H1 (cell line): ENCODE measurements around the gene SEL1L2. TPM values are rescaled to one million over a fixed set of nuclear protein-coding genes. Genes with fewer than 3 reads are reported as not detected.

ENCODE experiments used
- CTCF ChIA-PET: fragments of 300-600 bp; sonication (Branson Sonifier 250); formaldehyde crosslinking; loops from one replicate; lab custom pipeline; 2021; ENCODE audit not compliant: partially characterized antibody; lab: Charles Lee
- POLR2A ChIA-PET: fragments of 300-600 bp; sonication (Branson Sonifier 250); formaldehyde crosslinking; loops from one replicate; lab custom pipeline; 2021; ENCODE audit warnings: inconsistent platforms; ENCODE audit not compliant: partially characterized antibody; lab: Charles Lee
- DNase-seq, 2 experiments: peaks; one replicate each; pipeline versions ENCODE4 v3.0.0 to v3.0.0-alpha.2; 2010 to 2022; ENCODE audit warnings: low spot score in 2 of 2, low read depth in 1 of 2, mixed read lengths in 1 of 2
- FAIRE-seq: peaks from 2 replicates; lab custom pipeline; 2011; peaks lifted over from hg19 to GRCh38; lab: Jason Lieb, UNC
- H2AFZ ChIP-seq: 2 replicates; pipeline ENCODE4 v1.8.1; 2012; ENCODE audit warnings: low read length, inconsistent platforms
- H2AK5ac ChIP-seq: 2 replicates; pipeline ENCODE4 v1.6.1; 2013; ENCODE audit warnings: low read depth, low read length
- H2BK120ac ChIP-seq: replicated peaks from 2 replicates; pipeline ENCODE3; 2013; ENCODE audit warnings: low read depth, low read length, inconsistent platforms
- H2BK12ac ChIP-seq: 2 replicates; pipeline ENCODE4 v1.6.1; 2013; ENCODE audit warnings: low read depth, low read length
- H2BK15ac ChIP-seq: 2 replicates; pipeline ENCODE4 v1.6.1; 2013; ENCODE audit warnings: low read length
- H2BK20ac ChIP-seq: 2 replicates; pipeline ENCODE4 v1.6.1; 2013; ENCODE audit warnings: low read length
- H2BK5ac ChIP-seq: 2 replicates; pipeline ENCODE4 v1.6.1; 2013; ENCODE audit warnings: low read depth, low read length
- H3K14ac ChIP-seq: 2 replicates; pipeline ENCODE4 v1.6.1; 2013; ENCODE audit warnings: inconsistent platforms; ENCODE audit not compliant: insufficient read length
- H3K18ac ChIP-seq: 2 replicates; pipeline ENCODE4 v1.6.1; 2013; ENCODE audit warnings: low read length; ENCODE audit errors: extremely low read depth
- H3K23ac ChIP-seq: 2 replicates; pipeline ENCODE4 v1.6.1; 2013; ENCODE audit warnings: inconsistent platforms; ENCODE audit not compliant: insufficient read length
- H3K23me2 ChIP-seq: 2 replicates; pipeline ENCODE4 v1.6.1; 2013; ENCODE audit warnings: low read depth, low read length
- H3K27ac ChIP-seq: 2 replicates; pipeline ENCODE4 v1.6.1; 2011; ENCODE audit warnings: low read depth, low read length, inconsistent platforms
- H3K27me3 ChIP-seq, 4 experiments: replicated peaks in 1 of 4; 1 replicate in 1 of 4; 2 replicates in 3 of 4; pipeline versions ENCODE4 v1.6.1 to v1.8.1; 2011 to 2013; ENCODE audit warnings: low read length in 3 of 4, mild to moderate bottlenecking in 3 of 4, inconsistent platforms in 2 of 4, mixed read lengths in 2 of 4, moderate library complexity in 1 of 4; ENCODE audit not compliant: control insufficient read depth in 3 of 4, insufficient read depth in 3 of 4; ENCODE audit errors: extremely low read depth in 1 of 4
- H3K36me3 ChIP-seq, 4 experiments: 2 replicates each; pipeline versions ENCODE4 v1.6.1 to v1.8.1; 2011 to 2013; ENCODE audit warnings: mild to moderate bottlenecking in 4 of 4, low read length in 3 of 4, moderate library complexity in 2 of 4, control low read depth in 1 of 4, inconsistent platforms in 1 of 4; ENCODE audit not compliant: insufficient read depth in 4 of 4, control insufficient read depth in 2 of 4
- H3K4ac ChIP-seq: replicated peaks from 2 replicates; pipeline ENCODE3; 2013; ENCODE audit warnings: low read length, low read depth, mixed read lengths, inconsistent platforms; ENCODE audit not compliant: insufficient read length
- H3K4me1 ChIP-seq, 4 experiments: replicated peaks in 1 of 4; 1 replicate in 1 of 4; 2 replicates in 3 of 4; pipeline versions ENCODE4 v1.6.1 to v1.8.1; 2011 to 2013; ENCODE audit warnings: low read length in 3 of 4, inconsistent platforms in 2 of 4, mixed read lengths in 1 of 4; ENCODE audit not compliant: insufficient read depth in 4 of 4, control insufficient read depth in 3 of 4
- H3K4me2 ChIP-seq, 2 experiments: 2 replicates each; pipeline versions ENCODE4 v1.6.1 to v1.8.1; 2011 to 2013; ENCODE audit warnings: low read depth in 2 of 2, low read length in 2 of 2, control low read depth in 1 of 2, inconsistent platforms in 1 of 2, mild to moderate bottlenecking in 1 of 2; ENCODE audit not compliant: insufficient read depth in 1 of 2
- H3K4me3 ChIP-seq, 4 experiments: fragments of 200-600, 300-600 bp in 1 of 4; sonication (generic), shearing (Covaris generic), sonication (Bioruptor Twin) in 1 of 4; 2 replicates each; pipeline versions ENCODE4 v1.5.1 to v1.8.1; 2011 to 2016; ENCODE audit warnings: low read length in 4 of 4, low read depth in 3 of 4, control low read depth in 2 of 4, inconsistent platforms in 2 of 4, mild to moderate bottlenecking in 2 of 4, mixed read lengths in 1 of 4, moderate library complexity in 1 of 4; ENCODE audit not compliant: insufficient read depth in 2 of 4; ENCODE audit errors: extremely low read depth in 1 of 4
- H3K56ac ChIP-seq: replicated peaks from 2 replicates; pipeline ENCODE3; 2013; ENCODE audit warnings: low read depth, mild to moderate bottlenecking, mixed read lengths, low read length, inconsistent platforms; ENCODE audit not compliant: insufficient read length
- H3K79me1 ChIP-seq: 2 replicates; pipeline ENCODE4 v1.6.1; 2013; ENCODE audit warnings: low read depth, low read length, control low read depth
- H3K79me2 ChIP-seq, 2 experiments: 2 replicates each; pipeline versions ENCODE4 v1.6.1 to v1.8.1; 2012 to 2013; ENCODE audit warnings: low read length in 2 of 2, mild to moderate bottlenecking in 2 of 2, inconsistent platforms in 1 of 2; ENCODE audit not compliant: insufficient read depth in 2 of 2, control insufficient read depth in 1 of 2
- H3K9ac ChIP-seq, 4 experiments: replicated peaks in 1 of 4; 1 replicate in 1 of 4; 2 replicates in 3 of 4; pipeline versions ENCODE4 v1.6.1 to v1.8.1; 2011 to 2013; ENCODE audit warnings: low read depth in 3 of 4, low read length in 3 of 4, control low read depth in 2 of 4, mild to moderate bottlenecking in 2 of 4, moderate library complexity in 2 of 4, inconsistent platforms in 1 of 4; ENCODE audit errors: extremely low read depth in 1 of 4
- H3K9me3 ChIP-seq, 2 experiments: 2 replicates each; pipeline versions ENCODE4 v1.6.1 to v1.8.1; 2012 to 2013; ENCODE audit warnings: mild to moderate bottlenecking in 2 of 2, moderate library complexity in 2 of 2, control low read depth in 1 of 2, inconsistent platforms in 1 of 2, low read depth in 1 of 2, low read length in 1 of 2, mixed read lengths in 1 of 2; ENCODE audit not compliant: insufficient read depth in 2 of 2
- H4K20me1 ChIP-seq, 2 experiments: replicated peaks in 1 of 2; 2 replicates each; pipeline versions ENCODE3 to v1.8.1; 2011 to 2013; ENCODE audit warnings: inconsistent platforms in 2 of 2, low read length in 2 of 2, mild to moderate bottlenecking in 1 of 2; ENCODE audit not compliant: insufficient read depth in 2 of 2, control insufficient read depth in 1 of 2
- H4K5ac ChIP-seq: 2 replicates; pipeline ENCODE4 v1.6.1; 2013; ENCODE audit warnings: low read length, low read depth, mixed read lengths, inconsistent platforms; ENCODE audit not compliant: insufficient read length
- H4K8ac ChIP-seq: 2 replicates; pipeline ENCODE4 v1.8.0; 2013; ENCODE audit warnings: mild to moderate bottlenecking, moderate library complexity, low read length, inconsistent platforms; ENCODE audit not compliant: insufficient read depth; ENCODE audit errors: extremely low read depth
- H4K91ac ChIP-seq: replicated peaks from 2 replicates; pipeline ENCODE3; 2013; ENCODE audit warnings: low read length, mixed read lengths, inconsistent platforms; ENCODE audit not compliant: insufficient read length
- EP300 ChIP-seq, 2 experiments: IDR thresholded peaks; 1 replicate in 1 of 2; 2 replicates in 1 of 2; pipeline ENCODE4 v1.6.1; 2011 to 2012; ENCODE audit warnings: low read depth in 2 of 2, low read length in 2 of 2, mild to moderate bottlenecking in 2 of 2, borderline replicate concordance in 1 of 2, inconsistent platforms in 1 of 2, moderate library complexity in 1 of 2
- MAFK ChIP-seq: IDR thresholded peaks from 2 replicates; pipeline ENCODE4 v1.6.1; 2012; ENCODE audit warnings: low read depth, mild to moderate bottlenecking, improper control_type of control experiment, low read length
- NANOG ChIP-seq: IDR thresholded peaks from 2 replicates; pipeline ENCODE4 v1.6.1; 2011; ENCODE audit warnings: low read length, low read depth, mild to moderate bottlenecking, inconsistent platforms; ENCODE audit not compliant: insufficient read depth, poor library complexity, severe bottlenecking
- POLR2A ChIP-seq, 2 experiments: IDR thresholded peaks; 1 replicate in 1 of 2; 2 replicates in 1 of 2; pipeline ENCODE4 v1.6.1; 2011; ENCODE audit warnings: low read depth in 2 of 2, low read length in 2 of 2, mild to moderate bottlenecking in 2 of 2; ENCODE audit errors: control extremely low read depth in 1 of 2
- RFX5 ChIP-seq: IDR thresholded peaks from 2 replicates; pipeline ENCODE4 v1.6.1; 2011; ENCODE audit warnings: low read depth, low read length, improper control_type of control experiment, borderline replicate concordance
- SIRT6 ChIP-seq: IDR thresholded peaks from one replicate; pipeline ENCODE4 v1.7.1; 2012; ENCODE audit warnings: low read length, inconsistent platforms
- TAF1 ChIP-seq: IDR thresholded peaks from 2 replicates; pipeline ENCODE4 v1.6.1; 2011; ENCODE audit warnings: mild to moderate bottlenecking, low read depth, low read length
- TAF7 ChIP-seq: optimal IDR thresholded peaks from 2 replicates; pipeline ENCODE3; 2011; ENCODE audit warnings: low read depth, mild to moderate bottlenecking, inconsistent platforms, low read length, moderate library complexity, borderline replicate concordance
- TEAD4 ChIP-seq: IDR thresholded peaks from 2 replicates; pipeline ENCODE4 v1.6.1; 2012; ENCODE audit warnings: low read depth, low read length, inconsistent platforms, mixed read lengths
- ZNF274 ChIP-seq: IDR thresholded peaks from 2 replicates; pipeline ENCODE4 v1.7.0; 2012; ENCODE audit warnings: low read length, borderline replicate concordance; ENCODE audit errors: extremely low read depth
- WGBS, 2 experiments: shearing (Covaris generic) in 1 of 2; methylation state at CpG; one replicate each; pipeline versions ENCODE4 v1.1.6 to v1.1.7; 2013 to 2015; ENCODE audit warnings: low lambda C conversion rate in 2 of 2, mixed read lengths in 2 of 2, inconsistent platforms in 1 of 2, low coverage in 1 of 2, missing lambda C conversion rate in 1 of 2; ENCODE audit not compliant: insufficient replicate concordance in 2 of 2, insufficient coverage in 1 of 2, insufficient read length in 1 of 2; ENCODE audit errors: extremely low coverage in 1 of 2, missing lambda C conversion rate in 1 of 2; 5-methylcytosine and 5-hydroxymethylcytosine counted together
- polyA plus RNA-seq, 7 experiments: library from polyadenylated mRNA; depleted of rRNA in 3 of 7; stranded (reverse) in 5 of 7; unstranded in 2 of 7; fragments of >200 nt in 5 of 7; fragments of 200-250 nt in 2 of 7; gene quantifications; 1 replicate in 5 of 7; 2 replicates in 1 of 7; 4 replicates in 1 of 7; pipeline versions ENCODE4 v1.2.1 to v1.2.3, GENCODE V29; 2011 to 2013; ENCODE audit warnings: missing spikeins in 2 of 7, mixed read lengths in 2 of 7
- total RNA-seq: library from RNA; stranded (reverse); fragmentation: NEBNext Ultra II Directional; extraction: Animal tissue kit (Norgen Biotek cat#: 25700); gene quantifications from 2 replicates; pipeline ENCODE4 v1.2.1, GENCODE V29; 2021
- TF ChIP-seq, protein P1 (sequence below): IDR thresholded peaks from 2 replicates; pipeline ENCODE4 v1.6.1; 2012; ENCODE audit warnings: low read length, inconsistent platforms

SEL1L2 gene
- total and polyA plus RNA-seq, 2 of the 8 experiments (the other 6 are each of a cell fraction or from before 2014, with no cell fraction given), result not detected

- Histone ChIP-seq H3K23me2 (0 out of 2 replicates have a peak, but pooled peaks cover 2% of the 10 kb centered on the region), H3K79me2 (no peaks in the 10 kb centered on the region), H2BK5ac (no peak overlapping the region), H2BK20ac (no peak overlapping the region), H3K27me3 (no peaks in the 10 kb centered on the region), H3K9me3 (no peaks in the 10 kb centered on the region), H2BK12ac (no peak overlapping the region), H3K18ac (no peak overlapping the region), H3K9ac (no peak overlapping the region), H3K4me2 (no peak overlapping the region), H2AK5ac (no peak overlapping the region), H3K36me3 (peaks cover 15 to 67% (median 53%) of the 10 kb centered on the region in 4 experiments), H3K4me1 (no peaks in the 10 kb centered on the region), H4K8ac (no peak overlapping the region), H3K14ac (no peak overlapping the region)
- FAIRE-seq (no peak), DNase-seq (no peak)
- CTCF ChIA-PET, result interaction anchor here (0.9 to 1.6 kb wide), 2 partner anchors 22 to 101 kb away, joined by 3 read pairs; no protein-coding TSS in a partner anchor
- TF ChIP-seq RFX5, result no peak
- TF ChIP-seq ZNF274, result no peak
- TF ChIP-seq, protein P1, sequence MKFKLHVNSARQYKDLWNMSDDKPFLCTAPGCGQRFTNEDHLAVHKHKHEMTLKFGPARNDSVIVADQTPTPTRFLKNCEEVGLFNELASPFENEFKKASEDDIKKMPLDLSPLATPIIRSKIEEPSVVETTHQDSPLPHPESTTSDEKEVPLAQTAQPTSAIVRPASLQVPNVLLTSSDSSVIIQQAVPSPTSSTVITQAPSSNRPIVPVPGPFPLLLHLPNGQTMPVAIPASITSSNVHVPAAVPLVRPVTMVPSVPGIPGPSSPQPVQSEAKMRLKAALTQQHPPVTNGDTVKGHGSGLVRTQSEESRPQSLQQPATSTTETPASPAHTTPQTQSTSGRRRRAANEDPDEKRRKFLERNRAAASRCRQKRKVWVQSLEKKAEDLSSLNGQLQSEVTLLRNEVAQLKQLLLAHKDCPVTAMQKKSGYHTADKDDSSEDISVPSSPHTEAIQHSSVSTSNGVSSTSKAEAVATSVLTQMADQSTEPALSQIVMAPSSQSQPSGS, result no peak
- no peak for TF ChIP-seq SIRT6
- TF ChIP-seq EP300 (IDR thresholded peaks at IDR 0.05; ENCODE audit: borderline replicate concordance in 1 of 2, low read depth in 2 of 2, low read length in 2 of 2), result no peak
- TF ChIP-seq NANOG, result no peak
- no peak for TF ChIP-seq TAF1
- TF ChIP-seq TEAD4, result no peak
- no peak for TF ChIP-seq POLR2A (IDR thresholded peaks at IDR 0.05; ENCODE audit: control extremely low read depth in 1 of 2, low read depth in 2 of 2, low read length in 2 of 2)
- TF ChIP-seq MAFK, result no peak
- TF ChIP-seq TAF7, result no peak
- TF ChIP-seq, all 59 proteins: peak for 0
- H3K4ac ChIP-seq, result no peak overlapping the region
- POLR2A ChIA-PET, result no interaction called here
- H3K27ac ChIP-seq, result no peak overlapping the region
- no peak overlapping the region for H3K23ac ChIP-seq
- H4K91ac ChIP-seq, result no peak overlapping the region
- H3K4me3 ChIP-seq, result no peak overlapping the region
- H3K79me1 ChIP-seq, result no peaks in the 10 kb centered on the region
- H3K56ac ChIP-seq, result no peak overlapping the region
- no peak overlapping the region for H2AFZ ChIP-seq
- no peak overlapping the region for H2BK120ac ChIP-seq
- no peak overlapping the region for H4K5ac ChIP-seq
- H4K20me1 ChIP-seq, result no peaks in the 10 kb centered on the region
- H2BK15ac ChIP-seq, result no peak overlapping the region
- 90% methylated on average over 4 of the region's 4 CpGs; no CpG with 5 or more reads in 1 of the 2 experiments for WGBS, 2 experiments
Measured at GRCh38 chr20:13814672-13815071, 175.7 kb downstream of the SEL1L2 start.
